T1000 (cell line): Measurements from ENCODE around the gene GIMD1.
A peak's percentile ranks its signal among the peaks of the same experiment; 100 is the strongest.
"Not testable (repeated sequence)": the region's sequence is repeated elsewhere in the genome, so short reads cannot be mapped to it uniquely, and the experiment has no call there.

ENCODE experiments used
- DNase-seq: peaks from one replicate; lab custom pipeline; 2025; ENCODE audit warnings: mixed read lengths; lab: John Stamatoyannopoulos, UW

Gene GIMD1

GRCh38 chr4:106368678-106369077 is at the start of gene GIMD1:
TSS of gene GIMD1 (minus strand) at chr4:106368778. CDS start at chr4:106367435, 1,343 bp downstream.
- no peak for DNase-seq

- DNase-seq = no peak
Observed at GRCh38 chr4:106414366-106414765, 45.8 kb upstream of the GIMD1 start.

GRCh38 chr4:106409901-106410889 is 41.6 kb upstream of the GIMD1 start:
- DNase-seq = no peak

- not testable (repeated sequence) for DNase-seq
Observed at GRCh38 chr4:106408004-106408403, 39.4 kb upstream of the GIMD1 start.

- DNase-seq = no peak
Observed at GRCh38 chr4:106401157-106401556, 32.6 kb upstream of the GIMD1 start.

GRCh38 chr4:106398898-106399297 is 30.3 kb upstream of the GIMD1 start:
- DNase-seq = not testable (repeated sequence)

- DNase-seq = no peak
Observed at GRCh38 chr4:106395582-106395981, 27.0 kb upstream of the GIMD1 start.

- no peak for DNase-seq
Observed at GRCh38 chr4:106385853-106386393, 17.3 kb upstream of the GIMD1 start.

- no peak for DNase-seq
Observed at GRCh38 chr4:106384878-106385277, 16.3 kb upstream of the GIMD1 start.

GRCh38 chr4:106380179-106380578 is 11.6 kb upstream of the GIMD1 start:
- no peak for DNase-seq

- DNase-seq = no peak
Observed at GRCh38 chr4:106373026-106373425, 4.4 kb upstream of the GIMD1 start.

GRCh38 chr4:106371161-106371560 is 2.6 kb upstream of the GIMD1 start:
- no peak for DNase-seq

GRCh38 chr4:106370214-106370613 is 1.6 kb upstream of the GIMD1 start:
- DNase-seq = no peak

- peak; percentile 34 for DNase-seq
Observed at GRCh38 chr4:106369456-106370060, 980 bp upstream of the GIMD1 start.

- DNase-seq = no peak
Observed at GRCh38 chr4:106367072-106367471, 1.5 kb downstream of the GIMD1 start.

- DNase-seq = no peak
Observed at GRCh38 chr4:106366026-106366425, 2.6 kb downstream of the GIMD1 start.

GRCh38 chr4:106365613-106366012 is 3.0 kb downstream of the GIMD1 start:
- DNase-seq = no peak

- no peak for DNase-seq
Observed at GRCh38 chr4:106364282-106364681, 4.3 kb downstream of the GIMD1 start.

GRCh38 chr4:106362086-106362825 is 6.3 kb downstream of the GIMD1 start:
- DNase-seq = no peak

- DNase-seq = no peak
Observed at GRCh38 chr4:106358899-106359298, 9.7 kb downstream of the GIMD1 start.

GRCh38 chr4:106355193-106355592 is 13.4 kb downstream of the GIMD1 start:
- DNase-seq = no peak

- DNase-seq = no peak
Observed at GRCh38 chr4:106353786-106354185, 14.8 kb downstream of the GIMD1 start.
